GM23338 (cell line): Measurements from ENCODE around the gene FIGN. TPM values are rescaled to one million over a fixed set of nuclear protein-coding genes. Genes with fewer than 3 reads are reported as not detected.

Source experiments
- ATAC-seq: fragments of 200-7000 bp; cut with Tn5 transposase; 3 replicates; pipeline ENCODE4 v1.9.1; 2020
- DNase-seq: peaks from one replicate; pipeline ENCODE4 v3.0.0-alpha.2; 2015; ENCODE audit warnings: low spot score
- H2AFZ ChIP-seq: fragments of 200-600 bp; sonication (generic); 2 replicates; pipeline ENCODE4 v1.8.0; 2016; ENCODE audit warnings: antibody characterized with exemption, mild to moderate bottlenecking, moderate library complexity
- H3F3A ChIP-seq: fragments of 200-600 bp; sonication (generic); replicated peaks from 2 replicates; pipeline ENCODE4 v1.8.0; 2017; ENCODE audit warnings: antibody characterized with exemption, mixed run types, low read depth
- H3K27ac ChIP-seq: fragments of 200-600 bp; sonication (generic); 2 replicates; pipeline ENCODE4 v1.6.1; 2016; ENCODE audit warnings: low read depth
- H3K27me3 ChIP-seq: fragments of 200-600 bp; sonication (generic); 2 replicates; pipeline ENCODE4 v1.8.0; 2016; ENCODE audit warnings: mild to moderate bottlenecking, mixed run types, moderate library complexity; ENCODE audit not compliant: insufficient read depth
- H3K36me3 ChIP-seq: fragments of 200-600 bp; sonication (generic); 2 replicates; pipeline ENCODE4 v1.8.0; 2016; ENCODE audit warnings: mild to moderate bottlenecking; ENCODE audit not compliant: insufficient read depth
- H3K4me1 ChIP-seq: fragments of 200-600 bp; sonication (generic); 2 replicates; pipeline ENCODE4 v1.8.0; 2016; ENCODE audit warnings: mild to moderate bottlenecking, moderate library complexity; ENCODE audit not compliant: insufficient read depth
- H3K4me2 ChIP-seq: fragments of 200-600 bp; sonication (generic); 2 replicates; pipeline ENCODE4 v1.7.1; 2017; ENCODE audit warnings: mixed run types
- H3K4me3 ChIP-seq: fragments of 200-600 bp; sonication (generic); 2 replicates; pipeline ENCODE4 v1.6.1; 2016; ENCODE audit warnings: mixed run types
- H3K79me2 ChIP-seq: fragments of 200-600 bp; sonication (generic); replicated peaks from 2 replicates; pipeline ENCODE4 v1.8.0; 2017; ENCODE audit warnings: mild to moderate bottlenecking; ENCODE audit not compliant: insufficient read depth
- H3K9me2 ChIP-seq: fragments of 200-600 bp; sonication (generic); 2 replicates; pipeline ENCODE4 v1.8.0; 2017; ENCODE audit not compliant: insufficient read depth
- H4K20me1 ChIP-seq: fragments of 200-600 bp; sonication (generic); replicated peaks from 2 replicates; pipeline ENCODE4 v1.8.0; 2017; ENCODE audit warnings: mild to moderate bottlenecking; ENCODE audit not compliant: insufficient read depth
- H3K27ac Mint-ChIP-seq: 2 replicates; pipeline ENCODE4 v1.8.0; 2020; ENCODE audit warnings: inconsistent platforms, mild to moderate bottlenecking, moderate library complexity, mixed read lengths
- H3K27me3 Mint-ChIP-seq: 3 replicates; pipeline ENCODE4 v1.8.0; 2022; ENCODE audit warnings: low read depth, mild to moderate bottlenecking, moderate library complexity, mixed read lengths, inconsistent platforms; ENCODE audit not compliant: insufficient read depth, poor library complexity
- H3K36me3 Mint-ChIP-seq: 3 replicates; pipeline ENCODE4 v1.8.0; 2021; ENCODE audit warnings: low read depth, mild to moderate bottlenecking, inconsistent platforms, moderate library complexity, mixed read lengths
- H3K4me1 Mint-ChIP-seq: 3 replicates; pipeline ENCODE4 v1.8.0; 2020; ENCODE audit warnings: mild to moderate bottlenecking, inconsistent platforms, mixed read lengths
- H3K4me3 Mint-ChIP-seq: 3 replicates; pipeline ENCODE4 v1.8.0; 2021; ENCODE audit warnings: moderate library complexity, mild to moderate bottlenecking, inconsistent platforms, mixed read lengths
- H3K9me3 Mint-ChIP-seq: 3 replicates; pipeline ENCODE4 v1.8.0; 2020; ENCODE audit warnings: moderate library complexity, mild to moderate bottlenecking, inconsistent platforms, mixed read lengths
- CREB1 ChIP-seq: fragments of 250-450 bp; sonication (Bioruptor Pico); IDR thresholded peaks from 2 replicates; pipeline ENCODE4 v1.5.0; 2020; ENCODE audit warnings: low read depth, mild to moderate bottlenecking, moderate library complexity
- EZH2 ChIP-seq: fragments of 200-600 bp; sonication (generic); IDR thresholded peaks from one replicate; pipeline ENCODE4 v1.8.0; 2017; ENCODE audit warnings: antibody characterized with exemption, mild to moderate bottlenecking, low read depth; ENCODE audit not compliant: unreplicated experiment
- EZH2phosphoT487 ChIP-seq: fragments of 200-600 bp; sonication (generic); IDR thresholded peaks from one replicate; pipeline ENCODE4 v1.8.1; 2018; ENCODE audit warnings: antibody characterized with exemption; ENCODE audit not compliant: unreplicated experiment
- JUNB ChIP-seq: IDR thresholded peaks from one replicate; pipeline ENCODE4 v1.6.1; 2016; ENCODE audit warnings: antibody characterized with exemption; ENCODE audit not compliant: unreplicated experiment
- ZNF114 ChIP-seq: fragments of 250-450 bp; sonication (Bioruptor Pico); IDR thresholded peaks from 2 replicates; pipeline ENCODE4 v1.5.0; 2020; ENCODE audit warnings: mild to moderate bottlenecking, moderate library complexity
- ZNF331 ChIP-seq: fragments of 250-450 bp; sonication (Bioruptor Pico); IDR thresholded peaks from 2 replicates; pipeline ENCODE4 v1.5.0; 2020; ENCODE audit warnings: low read depth, mild to moderate bottlenecking, moderate library complexity
- polyA plus RNA-seq: library from polyadenylated mRNA; unstranded; fragments of >200 nt; fragmentation: Nextera tagmentation; extraction: Ambion mirVana; gene quantifications from 2 replicates; pipeline ENCODE4 v1.2.1, GENCODE V29; 2016
- total RNA-seq: library from RNA; depleted of rRNA; stranded (reverse); fragments of >200 nt; shearing (Covaris generic); gene quantifications from 2 replicates; pipeline ENCODE4 v1.2.3, GENCODE V29; 2014
- TF ChIP-seq, protein P1 (sequence below): fragments of 250-450 bp; sonication (Bioruptor Pico); IDR thresholded peaks from 2 replicates; pipeline ENCODE4 v1.5.0; 2020; ENCODE audit warnings: mild to moderate bottlenecking, moderate library complexity

FIGN gene
- total and polyA plus RNA-seq, 2 experiments from 2014 or later, result 17.2 to 23.6 TPM

DNA sequence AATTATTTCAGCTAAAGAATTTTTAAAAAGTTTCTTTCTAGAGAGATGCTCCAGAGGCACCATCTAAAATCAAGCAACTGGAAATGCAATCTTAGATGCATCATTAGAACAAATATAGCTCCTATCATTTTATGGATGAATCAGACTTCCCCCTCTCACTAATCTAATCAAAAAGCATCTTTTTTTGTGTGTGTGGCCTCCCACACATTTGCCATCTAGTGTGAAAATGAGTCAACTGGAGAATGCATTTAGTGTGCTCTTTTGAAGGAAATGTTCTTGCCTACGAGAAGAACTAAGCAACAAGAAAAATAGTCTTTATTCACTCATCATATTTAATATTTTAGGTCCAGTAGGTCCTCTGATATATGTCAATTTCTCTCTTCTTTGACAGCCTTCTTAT is 39.5 kb upstream of the FIGN start:
- H3K27ac ChIP-seq, result no peak overlapping the region

More for the DNA sequence above, 39.5 kb upstream of the FIGN start:
- Histone ChIP-seq H3K4me1 (peaks cover 4% of the 10 kb centered on the region; the same call in 1 of the 2 replicates), H3K36me3 (no peaks in the 10 kb centered on the region), H4K20me1 (no peaks in the 10 kb centered on the region), H3K4me2 (no peak overlapping the region), H3F3A (no peaks in the 10 kb centered on the region), H3K79me2 (no peaks in the 10 kb centered on the region), H3K27me3 (no peaks in the 10 kb centered on the region), H2AFZ (no peak overlapping the region), H3K9me2 (no peaks in the 10 kb centered on the region), H3K4me3 (no peak overlapping the region)
- ATAC-seq (no peak), DNase-seq (no peak)
- TF ChIP-seq, protein P1, sequence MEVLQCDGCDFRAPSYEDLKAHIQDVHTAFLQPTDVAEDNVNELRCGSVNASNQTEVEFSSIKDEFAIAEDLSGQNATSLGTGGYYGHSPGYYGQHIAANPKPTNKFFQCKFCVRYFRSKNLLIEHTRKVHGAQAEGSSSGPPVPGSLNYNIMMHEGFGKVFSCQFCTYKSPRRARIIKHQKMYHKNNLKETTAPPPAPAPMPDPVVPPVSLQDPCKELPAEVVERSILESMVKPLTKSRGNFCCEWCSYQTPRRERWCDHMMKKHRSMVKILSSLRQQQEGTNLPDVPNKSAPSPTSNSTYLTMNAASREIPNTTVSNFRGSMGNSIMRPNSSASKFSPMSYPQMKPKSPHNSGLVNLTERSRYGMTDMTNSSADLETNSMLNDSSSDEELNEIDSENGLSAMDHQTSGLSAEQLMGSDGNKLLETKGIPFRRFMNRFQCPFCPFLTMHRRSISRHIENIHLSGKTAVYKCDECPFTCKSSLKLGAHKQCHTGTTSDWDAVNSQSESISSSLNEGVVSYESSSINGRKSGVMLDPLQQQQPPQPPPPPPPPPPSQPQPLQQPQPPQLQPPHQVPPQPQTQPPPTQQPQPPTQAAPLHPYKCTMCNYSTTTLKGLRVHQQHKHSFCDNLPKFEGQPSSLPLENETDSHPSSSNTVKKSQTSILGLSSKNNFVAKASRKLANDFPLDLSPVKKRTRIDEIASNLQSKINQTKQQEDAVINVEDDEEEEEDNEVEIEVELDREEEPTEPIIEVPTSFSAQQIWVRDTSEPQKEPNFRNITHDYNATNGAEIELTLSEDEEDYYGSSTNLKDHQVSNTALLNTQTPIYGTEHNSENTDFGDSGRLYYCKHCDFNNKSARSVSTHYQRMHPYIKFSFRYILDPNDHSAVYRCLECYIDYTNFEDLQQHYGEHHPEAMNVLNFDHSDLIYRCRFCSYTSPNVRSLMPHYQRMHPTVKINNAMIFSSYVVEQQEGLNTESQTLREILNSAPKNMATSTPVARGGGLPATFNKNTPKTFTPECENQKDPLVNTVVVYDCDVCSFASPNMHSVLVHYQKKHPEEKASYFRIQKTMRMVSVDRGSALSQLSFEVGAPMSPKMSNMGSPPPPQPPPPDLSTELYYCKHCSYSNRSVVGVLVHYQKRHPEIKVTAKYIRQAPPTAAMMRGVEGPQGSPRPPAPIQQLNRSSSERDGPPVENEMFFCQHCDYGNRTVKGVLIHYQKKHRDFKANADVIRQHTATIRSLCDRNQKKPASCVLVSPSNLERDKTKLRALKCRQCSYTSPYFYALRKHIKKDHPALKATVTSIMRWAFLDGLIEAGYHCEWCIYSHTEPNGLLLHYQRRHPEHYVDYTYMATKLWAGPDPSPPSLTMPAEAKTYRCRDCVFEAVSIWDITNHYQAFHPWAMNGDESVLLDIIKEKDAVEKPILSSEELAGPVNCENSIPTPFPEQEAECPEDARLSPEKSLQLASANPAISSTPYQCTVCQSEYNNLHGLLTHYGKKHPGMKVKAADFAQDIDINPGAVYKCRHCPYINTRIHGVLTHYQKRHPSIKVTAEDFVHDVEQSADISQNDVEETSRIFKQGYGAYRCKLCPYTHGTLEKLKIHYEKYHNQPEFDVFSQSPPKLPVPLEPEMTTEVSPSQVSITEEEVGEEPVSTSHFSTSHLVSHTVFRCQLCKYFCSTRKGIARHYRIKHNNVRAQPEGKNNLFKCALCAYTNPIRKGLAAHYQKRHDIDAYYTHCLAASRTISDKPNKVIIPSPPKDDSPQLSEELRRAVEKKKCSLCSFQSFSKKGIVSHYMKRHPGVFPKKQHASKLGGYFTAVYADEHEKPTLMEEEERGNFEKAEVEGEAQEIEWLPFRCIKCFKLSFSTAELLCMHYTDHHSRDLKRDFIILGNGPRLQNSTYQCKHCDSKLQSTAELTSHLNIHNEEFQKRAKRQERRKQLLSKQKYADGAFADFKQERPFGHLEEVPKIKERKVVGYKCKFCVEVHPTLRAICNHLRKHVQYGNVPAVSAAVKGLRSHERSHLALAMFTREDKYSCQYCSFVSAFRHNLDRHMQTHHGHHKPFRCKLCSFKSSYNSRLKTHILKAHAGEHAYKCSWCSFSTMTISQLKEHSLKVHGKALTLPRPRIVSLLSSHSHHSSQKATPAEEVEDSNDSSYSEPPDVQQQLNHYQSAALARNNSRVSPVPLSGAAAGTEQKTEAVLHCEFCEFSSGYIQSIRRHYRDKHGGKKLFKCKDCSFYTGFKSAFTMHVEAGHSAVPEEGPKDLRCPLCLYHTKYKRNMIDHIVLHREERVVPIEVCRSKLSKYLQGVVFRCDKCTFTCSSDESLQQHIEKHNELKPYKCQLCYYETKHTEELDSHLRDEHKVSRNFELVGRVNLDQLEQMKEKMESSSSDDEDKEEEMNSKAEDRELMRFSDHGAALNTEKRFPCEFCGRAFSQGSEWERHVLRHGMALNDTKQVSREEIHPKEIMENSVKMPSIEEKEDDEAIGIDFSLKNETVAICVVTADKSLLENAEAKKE (CRISPR knock-in tag), result no peak
- TF ChIP-seq JUNB, result no peak
- no peak for TF ChIP-seq ZNF114 (CRISPR knock-in tag)
- TF ChIP-seq ZNF331, result no peak
- no peak for TF ChIP-seq EZH2
- TF ChIP-seq CREB1 (CRISPR knock-in tag), result no peak
- no peak for TF ChIP-seq EZH2phosphoT487
- Mint-ChIP-seq H3K4me1 (peaks cover 4% of the 10 kb centered on the region; the same call in 1 of the 3 replicates), H3K36me3 (no peaks in the 10 kb centered on the region), H3K27ac (no peak overlapping the region), H3K4me3 (no peak overlapping the region), H3K9me3 (no peaks in the 10 kb centered on the region), H3K27me3 (no peaks in the 10 kb centered on the region)
